GM23338 (cell line): ENCODE measurements around the gene ERC2. TPM values are rescaled to one million over a fixed set of nuclear protein-coding genes. Genes with fewer than 3 reads are reported as not detected.
A peak's percentile ranks its signal among the peaks of the same experiment; 100 is the strongest.

Source experiments
- ATAC-seq: fragments of 200-7000 bp; cut with Tn5 transposase; 3 replicates; pipeline ENCODE4 v1.9.1; 2020
- DNase-seq: peaks from one replicate; pipeline ENCODE4 v3.0.0-alpha.2; 2015; ENCODE audit warnings: low spot score
- H2AFZ ChIP-seq: fragments of 200-600 bp; sonication (generic); 2 replicates; pipeline ENCODE4 v1.8.0; 2016; ENCODE audit warnings: antibody characterized with exemption, mild to moderate bottlenecking, moderate library complexity
- H3F3A ChIP-seq: fragments of 200-600 bp; sonication (generic); replicated peaks from 2 replicates; pipeline ENCODE4 v1.8.0; 2017; ENCODE audit warnings: antibody characterized with exemption, mixed run types, low read depth
- H3K27ac ChIP-seq: fragments of 200-600 bp; sonication (generic); 2 replicates; pipeline ENCODE4 v1.6.1; 2016; ENCODE audit warnings: low read depth
- H3K27me3 ChIP-seq: fragments of 200-600 bp; sonication (generic); 2 replicates; pipeline ENCODE4 v1.8.0; 2016; ENCODE audit warnings: mild to moderate bottlenecking, mixed run types, moderate library complexity; ENCODE audit not compliant: insufficient read depth
- H3K36me3 ChIP-seq: fragments of 200-600 bp; sonication (generic); 2 replicates; pipeline ENCODE4 v1.8.0; 2016; ENCODE audit warnings: mild to moderate bottlenecking; ENCODE audit not compliant: insufficient read depth
- H3K4me1 ChIP-seq: fragments of 200-600 bp; sonication (generic); 2 replicates; pipeline ENCODE4 v1.8.0; 2016; ENCODE audit warnings: mild to moderate bottlenecking, moderate library complexity; ENCODE audit not compliant: insufficient read depth
- H3K4me2 ChIP-seq: fragments of 200-600 bp; sonication (generic); 2 replicates; pipeline ENCODE4 v1.7.1; 2017; ENCODE audit warnings: mixed run types
- H3K4me3 ChIP-seq: fragments of 200-600 bp; sonication (generic); 2 replicates; pipeline ENCODE4 v1.6.1; 2016; ENCODE audit warnings: mixed run types
- H3K79me2 ChIP-seq: fragments of 200-600 bp; sonication (generic); replicated peaks from 2 replicates; pipeline ENCODE4 v1.8.0; 2017; ENCODE audit warnings: mild to moderate bottlenecking; ENCODE audit not compliant: insufficient read depth
- H3K9me2 ChIP-seq: fragments of 200-600 bp; sonication (generic); 2 replicates; pipeline ENCODE4 v1.8.0; 2017; ENCODE audit not compliant: insufficient read depth
- H4K20me1 ChIP-seq: fragments of 200-600 bp; sonication (generic); replicated peaks from 2 replicates; pipeline ENCODE4 v1.8.0; 2017; ENCODE audit warnings: mild to moderate bottlenecking; ENCODE audit not compliant: insufficient read depth
- H3K27ac Mint-ChIP-seq: 2 replicates; pipeline ENCODE4 v1.8.0; 2020; ENCODE audit warnings: inconsistent platforms, mild to moderate bottlenecking, moderate library complexity, mixed read lengths
- H3K27me3 Mint-ChIP-seq: 3 replicates; pipeline ENCODE4 v1.8.0; 2022; ENCODE audit warnings: low read depth, mild to moderate bottlenecking, moderate library complexity, mixed read lengths, inconsistent platforms; ENCODE audit not compliant: insufficient read depth, poor library complexity
- H3K36me3 Mint-ChIP-seq: 3 replicates; pipeline ENCODE4 v1.8.0; 2021; ENCODE audit warnings: low read depth, mild to moderate bottlenecking, inconsistent platforms, moderate library complexity, mixed read lengths
- H3K4me1 Mint-ChIP-seq: 3 replicates; pipeline ENCODE4 v1.8.0; 2020; ENCODE audit warnings: mild to moderate bottlenecking, inconsistent platforms, mixed read lengths
- H3K4me3 Mint-ChIP-seq: 3 replicates; pipeline ENCODE4 v1.8.0; 2021; ENCODE audit warnings: moderate library complexity, mild to moderate bottlenecking, inconsistent platforms, mixed read lengths
- H3K9me3 Mint-ChIP-seq: 3 replicates; pipeline ENCODE4 v1.8.0; 2020; ENCODE audit warnings: moderate library complexity, mild to moderate bottlenecking, inconsistent platforms, mixed read lengths
- CREB1 ChIP-seq: fragments of 250-450 bp; sonication (Bioruptor Pico); IDR thresholded peaks from 2 replicates; pipeline ENCODE4 v1.5.0; 2020; ENCODE audit warnings: low read depth, mild to moderate bottlenecking, moderate library complexity
- ETS1 ChIP-seq: IDR thresholded peaks from 2 replicates; pipeline ENCODE4 v1.6.1; 2016; ENCODE audit warnings: antibody characterized with exemption
- EZH2 ChIP-seq: fragments of 200-600 bp; sonication (generic); IDR thresholded peaks from one replicate; pipeline ENCODE4 v1.8.0; 2017; ENCODE audit warnings: antibody characterized with exemption, mild to moderate bottlenecking, low read depth; ENCODE audit not compliant: unreplicated experiment
- EZH2phosphoT487 ChIP-seq: fragments of 200-600 bp; sonication (generic); IDR thresholded peaks from one replicate; pipeline ENCODE4 v1.8.1; 2018; ENCODE audit warnings: antibody characterized with exemption; ENCODE audit not compliant: unreplicated experiment
- JUNB ChIP-seq: IDR thresholded peaks from one replicate; pipeline ENCODE4 v1.6.1; 2016; ENCODE audit warnings: antibody characterized with exemption; ENCODE audit not compliant: unreplicated experiment
- NANOG ChIP-seq: IDR thresholded peaks from 2 replicates; pipeline ENCODE4 v1.6.1; 2016; ENCODE audit warnings: antibody characterized with exemption, borderline replicate concordance
- POLR2AphosphoS5 ChIP-seq: IDR thresholded peaks from 2 replicates; pipeline ENCODE4 v1.6.1; 2016; ENCODE audit warnings: antibody characterized with exemption, low read depth
- STAT1 ChIP-seq: IDR thresholded peaks from one replicate; pipeline ENCODE4 v1.6.1; 2016; ENCODE audit warnings: antibody characterized with exemption; ENCODE audit not compliant: unreplicated experiment
- ZNF114 ChIP-seq: fragments of 250-450 bp; sonication (Bioruptor Pico); IDR thresholded peaks from 2 replicates; pipeline ENCODE4 v1.5.0; 2020; ENCODE audit warnings: mild to moderate bottlenecking, moderate library complexity
- ZNF331 ChIP-seq: fragments of 250-450 bp; sonication (Bioruptor Pico); IDR thresholded peaks from 2 replicates; pipeline ENCODE4 v1.5.0; 2020; ENCODE audit warnings: low read depth, mild to moderate bottlenecking, moderate library complexity
- polyA plus RNA-seq: library from polyadenylated mRNA; unstranded; fragments of >200 nt; fragmentation: Nextera tagmentation; extraction: Ambion mirVana; gene quantifications from 2 replicates; pipeline ENCODE4 v1.2.1, GENCODE V29; 2016
- total RNA-seq: library from RNA; depleted of rRNA; stranded (reverse); fragments of >200 nt; shearing (Covaris generic); gene quantifications from 2 replicates; pipeline ENCODE4 v1.2.3, GENCODE V29; 2014
- TF ChIP-seq, protein P1 (sequence below), 2 experiments: fragments of 200-600 bp in 1 of 2; sonication (generic) in 1 of 2; conservative IDR thresholded peaks; 2 replicates each; pipeline versions ENCODE4 v1.5.1 to v1.6.1; 2016 to 2017; ENCODE audit warnings: antibody characterized with exemption in 2 of 2, low read depth in 2 of 2, mild to moderate bottlenecking in 2 of 2, moderate library complexity in 1 of 2
- TF ChIP-seq, protein P2 (sequence below): IDR thresholded peaks from one replicate; pipeline ENCODE4 v1.6.1; 2018; ENCODE audit warnings: antibody characterized with exemption; ENCODE audit not compliant: unreplicated experiment

The ERC2 gene
- total and polyA plus RNA-seq, 2 experiments from 2014 or later = 11.8 to 13.7 TPM

- TF ChIP-seq CREB1 (CRISPR knock-in tag) (no peak), ZNF331 (CRISPR knock-in tag) (no peak), EZH2 (no peak), STAT1 (no peak)
Measured at GRCh38 chr3:55507808-55508207, 960.5 kb downstream of the ERC2 start (continued).

GRCh38 chr3:55505776-55506175, 962.5 kb downstream of the ERC2 start:
- H3K4me1 Mint-ChIP-seq = peaks cover 6% of the 10 kb centered on the region; the same call in 2 of the 3 replicates
- DNase-seq = no peak
- no peaks in the 10 kb centered on the region for H3K79me2 ChIP-seq
- H3K27ac ChIP-seq = no peak overlapping the region
- H3K36me3 ChIP-seq = no peaks in the 10 kb centered on the region
- H3K4me3 ChIP-seq = no peak overlapping the region
- no peaks in the 10 kb centered on the region; the same call in 2 of the 3 replicates for H3K9me3 Mint-ChIP-seq
- H3K27me3 Mint-ChIP-seq = peaks cover 3% of the 10 kb centered on the region
- no peak overlapping the region for H2AFZ ChIP-seq
- H3K4me3 Mint-ChIP-seq = no peak overlapping the region
- no peaks in the 10 kb centered on the region for H3K36me3 Mint-ChIP-seq
- peak overlapping the region; percentile 89; the same call in 1 of the 2 replicates for H3K27ac Mint-ChIP-seq
- H3K27me3 ChIP-seq = no peaks in the 10 kb centered on the region
- H4K20me1 ChIP-seq = no peaks in the 10 kb centered on the region
- no peak overlapping the region for H3K4me2 ChIP-seq
- no peaks in the 10 kb centered on the region for H3F3A ChIP-seq
- no peak for TF ChIP-seq EZH2phosphoT487
- TF ChIP-seq CREB1 (CRISPR knock-in tag) = no peak
- TF ChIP-seq ETS1 = no peak
- no peak for TF ChIP-seq JUNB
- no peak for TF ChIP-seq ZNF114 (CRISPR knock-in tag)
- TF ChIP-seq NANOG = no peak
- no peak for TF ChIP-seq STAT1
- TF ChIP-seq POLR2AphosphoS5 = no peak
- TF ChIP-seq, protein P1, sequence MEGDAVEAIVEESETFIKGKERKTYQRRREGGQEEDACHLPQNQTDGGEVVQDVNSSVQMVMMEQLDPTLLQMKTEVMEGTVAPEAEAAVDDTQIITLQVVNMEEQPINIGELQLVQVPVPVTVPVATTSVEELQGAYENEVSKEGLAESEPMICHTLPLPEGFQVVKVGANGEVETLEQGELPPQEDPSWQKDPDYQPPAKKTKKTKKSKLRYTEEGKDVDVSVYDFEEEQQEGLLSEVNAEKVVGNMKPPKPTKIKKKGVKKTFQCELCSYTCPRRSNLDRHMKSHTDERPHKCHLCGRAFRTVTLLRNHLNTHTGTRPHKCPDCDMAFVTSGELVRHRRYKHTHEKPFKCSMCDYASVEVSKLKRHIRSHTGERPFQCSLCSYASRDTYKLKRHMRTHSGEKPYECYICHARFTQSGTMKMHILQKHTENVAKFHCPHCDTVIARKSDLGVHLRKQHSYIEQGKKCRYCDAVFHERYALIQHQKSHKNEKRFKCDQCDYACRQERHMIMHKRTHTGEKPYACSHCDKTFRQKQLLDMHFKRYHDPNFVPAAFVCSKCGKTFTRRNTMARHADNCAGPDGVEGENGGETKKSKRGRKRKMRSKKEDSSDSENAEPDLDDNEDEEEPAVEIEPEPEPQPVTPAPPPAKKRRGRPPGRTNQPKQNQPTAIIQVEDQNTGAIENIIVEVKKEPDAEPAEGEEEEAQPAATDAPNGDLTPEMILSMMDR (conservative IDR thresholded peaks at IDR 0.05; ENCODE audit: low read depth in 2 of 2) = no peak
- no peak for TF ChIP-seq EZH2
- TF ChIP-seq, protein P2, sequence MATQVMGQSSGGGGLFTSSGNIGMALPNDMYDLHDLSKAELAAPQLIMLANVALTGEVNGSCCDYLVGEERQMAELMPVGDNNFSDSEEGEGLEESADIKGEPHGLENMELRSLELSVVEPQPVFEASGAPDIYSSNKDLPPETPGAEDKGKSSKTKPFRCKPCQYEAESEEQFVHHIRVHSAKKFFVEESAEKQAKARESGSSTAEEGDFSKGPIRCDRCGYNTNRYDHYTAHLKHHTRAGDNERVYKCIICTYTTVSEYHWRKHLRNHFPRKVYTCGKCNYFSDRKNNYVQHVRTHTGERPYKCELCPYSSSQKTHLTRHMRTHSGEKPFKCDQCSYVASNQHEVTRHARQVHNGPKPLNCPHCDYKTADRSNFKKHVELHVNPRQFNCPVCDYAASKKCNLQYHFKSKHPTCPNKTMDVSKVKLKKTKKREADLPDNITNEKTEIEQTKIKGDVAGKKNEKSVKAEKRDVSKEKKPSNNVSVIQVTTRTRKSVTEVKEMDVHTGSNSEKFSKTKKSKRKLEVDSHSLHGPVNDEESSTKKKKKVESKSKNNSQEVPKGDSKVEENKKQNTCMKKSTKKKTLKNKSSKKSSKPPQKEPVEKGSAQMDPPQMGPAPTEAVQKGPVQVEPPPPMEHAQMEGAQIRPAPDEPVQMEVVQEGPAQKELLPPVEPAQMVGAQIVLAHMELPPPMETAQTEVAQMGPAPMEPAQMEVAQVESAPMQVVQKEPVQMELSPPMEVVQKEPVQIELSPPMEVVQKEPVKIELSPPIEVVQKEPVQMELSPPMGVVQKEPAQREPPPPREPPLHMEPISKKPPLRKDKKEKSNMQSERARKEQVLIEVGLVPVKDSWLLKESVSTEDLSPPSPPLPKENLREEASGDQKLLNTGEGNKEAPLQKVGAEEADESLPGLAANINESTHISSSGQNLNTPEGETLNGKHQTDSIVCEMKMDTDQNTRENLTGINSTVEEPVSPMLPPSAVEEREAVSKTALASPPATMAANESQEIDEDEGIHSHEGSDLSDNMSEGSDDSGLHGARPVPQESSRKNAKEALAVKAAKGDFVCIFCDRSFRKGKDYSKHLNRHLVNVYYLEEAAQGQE = no peak
- H3K9me2 ChIP-seq = no peaks in the 10 kb centered on the region
- no peaks in the 10 kb centered on the region for H3K4me1 ChIP-seq
- no peak for ATAC-seq
